ENCODE measurements around the gene LZTS2. TPM values are rescaled to one million over a fixed set of nuclear protein-coding genes. Genes with fewer than 3 reads are reported as not detected.

Gene LZTS2
- total RNA-seq, 4 donors from 2014 or later = 81.4 to 134 (median 98.7) TPM

DNA sequence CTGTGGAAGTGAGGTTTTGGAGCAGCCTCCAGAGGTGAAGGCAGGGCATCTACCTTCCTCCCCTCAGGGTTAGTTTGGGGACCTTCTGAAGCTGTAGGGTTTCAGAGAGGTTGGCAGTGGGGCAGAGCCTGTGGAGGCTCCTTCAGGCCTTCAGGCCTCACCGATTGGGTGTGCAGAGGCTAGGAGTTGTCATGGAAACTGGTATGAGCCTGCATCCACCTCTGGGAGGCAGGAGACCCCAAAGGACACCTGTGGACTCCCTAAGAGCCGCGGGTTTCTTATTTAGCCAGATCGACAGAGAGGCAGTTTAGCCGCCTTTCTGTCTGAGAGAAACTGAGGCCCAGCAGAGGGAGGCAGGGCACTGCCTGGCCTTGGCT is 2.0 kb downstream of the LZTS2 start:
- peak overlapping the region; percentile 78 to 100 (median 100) for H3K27ac ChIP-seq
- peaks cover 0 to 43% (median 4%) of the 10 kb centered on the region in 3 donors for H3K36me3 ChIP-seq
- no peaks in the 10 kb centered on the region for H3K9me3 ChIP-seq
- no peak for DNase-seq (ENCODE audit: low spot score in 2 of 2)
- TF ChIP-seq, protein P1, sequence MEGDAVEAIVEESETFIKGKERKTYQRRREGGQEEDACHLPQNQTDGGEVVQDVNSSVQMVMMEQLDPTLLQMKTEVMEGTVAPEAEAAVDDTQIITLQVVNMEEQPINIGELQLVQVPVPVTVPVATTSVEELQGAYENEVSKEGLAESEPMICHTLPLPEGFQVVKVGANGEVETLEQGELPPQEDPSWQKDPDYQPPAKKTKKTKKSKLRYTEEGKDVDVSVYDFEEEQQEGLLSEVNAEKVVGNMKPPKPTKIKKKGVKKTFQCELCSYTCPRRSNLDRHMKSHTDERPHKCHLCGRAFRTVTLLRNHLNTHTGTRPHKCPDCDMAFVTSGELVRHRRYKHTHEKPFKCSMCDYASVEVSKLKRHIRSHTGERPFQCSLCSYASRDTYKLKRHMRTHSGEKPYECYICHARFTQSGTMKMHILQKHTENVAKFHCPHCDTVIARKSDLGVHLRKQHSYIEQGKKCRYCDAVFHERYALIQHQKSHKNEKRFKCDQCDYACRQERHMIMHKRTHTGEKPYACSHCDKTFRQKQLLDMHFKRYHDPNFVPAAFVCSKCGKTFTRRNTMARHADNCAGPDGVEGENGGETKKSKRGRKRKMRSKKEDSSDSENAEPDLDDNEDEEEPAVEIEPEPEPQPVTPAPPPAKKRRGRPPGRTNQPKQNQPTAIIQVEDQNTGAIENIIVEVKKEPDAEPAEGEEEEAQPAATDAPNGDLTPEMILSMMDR (IDR thresholded peaks at IDR 0.05) = no peak
- TF ChIP-seq EP300 (IDR thresholded peaks at IDR 0.05) = no peak
- no peak for TF ChIP-seq POLR2A (IDR thresholded peaks at IDR 0.05)
- H3K4me1 ChIP-seq = peaks cover 3 to 66% (median 23%) of the 10 kb centered on the region in 4 donors
- H3K27me3 ChIP-seq = no peaks in the 10 kb centered on the region
- H3K4me3 ChIP-seq = peak overlapping the region in 2 of 4 donors; percentile 9 to 92
- WGBS, 2 donors = 43 to 49% methylated on average over 4 to 5 of the region's 5 CpGs

DNA sequence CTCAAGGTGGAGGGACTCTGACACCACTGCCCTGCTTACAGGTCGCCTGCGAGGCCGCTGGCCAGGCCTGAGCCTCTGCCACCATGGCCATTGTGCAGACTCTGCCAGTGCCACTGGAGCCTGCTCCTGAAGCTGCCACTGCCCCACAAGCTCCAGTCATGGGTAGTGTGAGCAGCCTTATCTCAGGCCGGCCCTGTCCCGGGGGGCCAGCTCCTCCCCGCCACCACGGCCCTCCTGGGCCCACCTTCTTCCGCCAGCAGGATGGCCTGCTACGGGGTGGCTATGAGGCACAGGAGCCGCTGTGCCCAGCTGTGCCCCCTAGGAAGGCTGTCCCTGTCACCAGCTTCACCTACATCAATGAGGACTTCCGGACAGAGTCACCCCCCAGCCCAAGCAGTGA is 2.8 kb downstream of the LZTS2 start:
- Histone ChIP-seq H3K4me1 (peaks cover 3 to 66% (median 24%) of the 10 kb centered on the region in 4 donors), H3K9me3 (no peaks in the 10 kb centered on the region), H3K4me3 (no peak overlapping the region), H3K36me3 (peaks cover 0 to 51% (median 4%) of the 10 kb centered on the region in 3 donors), H3K27me3 (no peaks in the 10 kb centered on the region), H3K27ac (peak overlapping the region; percentile 78 to 100 (median 100))
- TF ChIP-seq, protein P1 (IDR thresholded peaks at IDR 0.05) = no peak
- TF ChIP-seq POLR2A (IDR thresholded peaks at IDR 0.05) (no peak), EP300 (IDR thresholded peaks at IDR 0.05) (no peak)
- WGBS, 2 donors = 86 to 100% methylated on average over 2 to 11 of the region's 11 CpGs
- no peak for DNase-seq (ENCODE audit: low spot score in 2 of 2)

DNA sequence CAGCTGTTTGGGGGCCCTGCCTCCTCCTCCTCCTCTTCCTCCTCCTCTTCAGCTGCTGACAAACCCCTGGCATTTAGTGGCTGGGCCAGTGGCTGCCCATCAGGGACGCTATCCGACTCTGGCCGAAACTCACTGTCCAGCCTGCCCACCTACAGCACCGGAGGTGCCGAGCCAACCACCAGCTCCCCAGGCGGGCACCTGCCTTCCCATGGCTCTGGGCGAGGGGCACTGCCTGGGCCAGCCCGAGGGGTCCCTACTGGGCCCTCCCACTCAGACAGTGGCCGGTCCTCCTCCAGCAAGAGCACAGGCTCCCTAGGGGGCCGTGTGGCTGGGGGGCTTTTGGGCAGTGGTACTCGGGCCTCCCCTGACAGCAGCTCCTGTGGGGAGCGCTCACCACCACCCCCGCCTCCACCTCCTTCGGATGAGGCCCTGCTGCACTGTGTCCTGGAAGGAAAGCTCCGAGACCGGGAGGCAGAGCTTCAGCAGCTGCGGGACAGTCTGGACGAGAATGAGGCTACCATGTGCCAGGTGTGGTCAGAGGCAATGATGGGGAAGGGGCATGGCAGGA is 4.1 kb downstream of the LZTS2 start:
- no peak for DNase-seq (ENCODE audit: low spot score in 2 of 2)
- H3K4me3 ChIP-seq = no peak overlapping the region
- H3K9me3 ChIP-seq = no peaks in the 10 kb centered on the region
- TF ChIP-seq POLR2A (IDR thresholded peaks at IDR 0.05) (no peak), EP300 (IDR thresholded peaks at IDR 0.05) (no peak)
- TF ChIP-seq, protein P1 (IDR thresholded peaks at IDR 0.05) = no peak
- peaks cover under 1 to 67% (median 30%) of the 10 kb centered on the region in 4 donors for H3K4me1 ChIP-seq
- no peaks in the 10 kb centered on the region for H3K27me3 ChIP-seq
- 88 to 90% methylated on average over 12 to 18 of the region's 18 CpGs for WGBS, 2 donors
- peak overlapping the region in 2 of 4 donors; percentile 40 to 100 for H3K27ac ChIP-seq
- peaks cover 0 to 52% (median 4%) of the 10 kb centered on the region in 3 donors for H3K36me3 ChIP-seq

DNA sequence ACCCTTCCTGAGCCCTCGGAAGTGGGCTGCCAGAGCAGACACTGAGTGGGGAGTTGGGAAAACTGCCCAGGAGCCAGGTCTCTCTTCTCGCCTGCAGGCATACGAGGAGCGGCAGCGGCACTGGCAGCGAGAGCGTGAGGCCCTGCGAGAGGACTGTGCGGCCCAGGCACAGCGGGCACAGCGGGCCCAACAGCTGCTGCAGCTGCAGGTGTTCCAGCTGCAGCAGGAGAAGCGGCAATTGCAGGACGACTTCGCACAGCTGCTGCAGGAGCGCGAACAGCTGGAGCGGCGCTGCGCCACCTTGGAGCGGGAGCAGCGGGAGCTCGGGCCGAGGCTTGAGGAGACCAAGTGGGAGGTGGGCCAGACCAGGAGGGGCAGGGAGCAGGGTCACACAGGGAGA is 5.8 kb downstream of the LZTS2 start:
- TF ChIP-seq POLR2A (IDR thresholded peaks at IDR 0.05) (no peak), EP300 (IDR thresholded peaks at IDR 0.05) (no peak)
- TF ChIP-seq, protein P1 (IDR thresholded peaks at IDR 0.05) = no peak
- no peaks in the 10 kb centered on the region for H3K9me3 ChIP-seq
- H3K4me3 ChIP-seq = no peak overlapping the region
- no peak for DNase-seq (ENCODE audit: low spot score in 2 of 2)
- peaks cover 0 to 70% (median 31%) of the 10 kb centered on the region in 4 donors for H3K4me1 ChIP-seq
- peak overlapping the region in 2 of 4 donors; percentile 84 to 100 for H3K27ac ChIP-seq
- no peaks in the 10 kb centered on the region for H3K27me3 ChIP-seq
- peaks cover 0 to 52% (median 4%) of the 10 kb centered on the region in 3 donors for H3K36me3 ChIP-seq
- WGBS, 2 donors = 84 to 94% methylated on average over 23 of the region's 23 CpGs

DNA sequence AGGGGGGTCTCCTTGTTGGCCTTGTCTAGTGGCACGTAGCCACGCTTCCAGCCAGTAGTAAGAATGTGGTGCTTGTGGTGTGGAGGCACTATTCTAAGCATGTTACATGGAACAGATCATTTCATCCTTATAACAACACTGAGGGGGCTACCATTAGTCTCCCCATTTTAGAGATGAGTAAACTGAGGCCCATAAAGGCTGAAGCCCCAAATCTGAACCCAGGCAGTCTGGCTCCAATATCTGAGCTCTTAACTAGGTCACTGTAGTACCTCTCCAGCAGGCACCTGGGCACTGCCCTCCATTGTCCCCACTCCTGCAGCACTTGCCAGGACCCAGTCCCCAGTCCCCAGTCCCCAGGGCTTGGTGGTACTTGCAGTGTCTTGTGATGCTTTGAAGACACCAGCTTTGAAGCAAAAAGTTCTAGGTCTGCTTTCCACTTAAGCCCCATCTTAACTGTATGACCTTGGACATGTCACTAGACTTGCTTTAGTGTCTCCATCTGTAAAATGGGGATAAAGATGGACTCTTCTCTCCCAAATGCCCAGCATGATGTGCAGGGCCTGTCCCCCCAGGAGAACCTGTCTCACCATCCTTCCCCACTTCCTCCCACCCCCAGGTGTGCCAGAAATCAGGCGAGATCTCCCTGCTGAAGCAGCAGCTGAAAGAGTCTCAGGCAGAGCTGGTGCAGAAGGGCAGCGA is 6.4 kb downstream of the LZTS2 start:
- H3K9me3 ChIP-seq = no peaks in the 10 kb centered on the region
- H3K27ac ChIP-seq = peak overlapping the region in 3 of 4 donors; percentile 62 to 100 (median 84)
- no peaks in the 10 kb centered on the region for H3K27me3 ChIP-seq
- TF ChIP-seq EP300 (IDR thresholded peaks at IDR 0.05) = peak in 1 of 2 donors; percentile 2
- TF ChIP-seq, protein P1 (IDR thresholded peaks at IDR 0.05) = no peak
- H3K36me3 ChIP-seq = peaks cover 0 to 52% (median 4%) of the 10 kb centered on the region in 3 donors
- WGBS, 2 donors = 94 to 100% methylated on average over 3 to 4 of the region's 4 CpGs
- H3K4me3 ChIP-seq = no peak overlapping the region
- no peak for DNase-seq (ENCODE audit: low spot score in 2 of 2)
- peaks cover 0 to 63% (median 25%) of the 10 kb centered on the region in 4 donors for H3K4me1 ChIP-seq

Data from tibial nerve (tissue), 4 donors.